CD4-positive, alpha-beta memory T cell (primary cell): Measurements from ENCODE around the gene SAPCD2. TPM values are rescaled to one million over a fixed set of nuclear protein-coding genes. Genes with fewer than 3 reads are reported as not detected.
"Not testable (repeated sequence)": the region's sequence is repeated elsewhere in the genome, so short reads cannot be mapped to it uniquely, and the experiment has no call there.

ENCODE experiments used
- CTCF ChIA-PET: fragments of 350-600 bp; sonication (Branson Sonifier 250); formaldehyde crosslinking; loops from one replicate; lab custom pipeline; 2021; ENCODE audit warnings: inconsistent platforms; ENCODE audit not compliant: partially characterized antibody; lab: Charles Lee
- POLR2A ChIA-PET: fragments of 350-600 bp; sonication (Branson Sonifier 250); formaldehyde crosslinking; loops from one replicate; lab custom pipeline; 2021; ENCODE audit not compliant: partially characterized antibody; lab: Charles Lee
- DNase-seq, 5 donors: peaks; one replicate each; pipeline versions ENCODE4 v3.0.0 to v3.0.0-alpha.2; 2020 to 2022; ENCODE audit warnings: mixed read lengths in 1 of 5
- H3K27ac ChIP-seq: one replicate; pipeline ENCODE4 v1.7.0; 2013; ENCODE audit warnings: low read depth, low read length
- H3K27me3 ChIP-seq: 2 replicates; pipeline ENCODE4 v1.7.0; 2013; ENCODE audit warnings: mild to moderate bottlenecking, low read length, moderate library complexity; ENCODE audit not compliant: insufficient read depth
- H3K36me3 ChIP-seq: 2 replicates; pipeline ENCODE4 v1.7.0; 2013; ENCODE audit warnings: mild to moderate bottlenecking, low read length, moderate library complexity; ENCODE audit not compliant: insufficient read depth
- H3K4me1 ChIP-seq: 2 replicates; pipeline ENCODE4 v1.7.0; 2013; ENCODE audit warnings: mild to moderate bottlenecking, low read length, moderate library complexity; ENCODE audit not compliant: insufficient read depth
- H3K4me3 ChIP-seq, 2 donors: one replicate each; pipeline ENCODE4 v1.7.0; 2013; ENCODE audit warnings: low read length in 2 of 2, mild to moderate bottlenecking in 1 of 2
- H3K9me3 ChIP-seq, 2 donors: one replicate each; pipeline ENCODE4 v1.7.0; 2013; ENCODE audit warnings: low read length in 2 of 2, control low read depth in 1 of 2; ENCODE audit not compliant: control insufficient read depth in 1 of 2
- H3K27ac Mint-ChIP-seq, 7 donors: one replicate each; pipeline ENCODE4 v1.8.0; 2020 to 2021; ENCODE audit warnings: mixed read lengths in 7 of 7, mild to moderate bottlenecking in 6 of 7, inconsistent platforms in 3 of 7, moderate library complexity in 3 of 7
- H3K27me3 Mint-ChIP-seq, 2 donors: one replicate each; pipeline ENCODE4 v1.8.0; 2020 to 2021; ENCODE audit warnings: mixed read lengths in 2 of 2
- H3K36me3 Mint-ChIP-seq, 2 donors: one replicate each; pipeline ENCODE4 v1.8.0; 2020 to 2021; ENCODE audit warnings: mixed read lengths in 2 of 2, inconsistent platforms in 1 of 2, mild to moderate bottlenecking in 1 of 2
- H3K4me1 Mint-ChIP-seq, 4 donors: one replicate each; pipeline ENCODE4 v1.8.0; 2020 to 2021; ENCODE audit warnings: mixed read lengths in 4 of 4, mild to moderate bottlenecking in 1 of 4
- H3K4me3 Mint-ChIP-seq, 8 donors: one replicate each; pipeline ENCODE4 v1.8.0; 2020 to 2021; ENCODE audit warnings: mixed read lengths in 8 of 8, mild to moderate bottlenecking in 7 of 8, moderate library complexity in 6 of 8, inconsistent platforms in 3 of 8
- H3K9me3 Mint-ChIP-seq, 8 donors: one replicate each; pipeline ENCODE4 v1.8.0; 2020 to 2021; ENCODE audit warnings: mixed read lengths in 8 of 8, mild to moderate bottlenecking in 5 of 8, inconsistent platforms in 3 of 8, moderate library complexity in 1 of 8
- intact Hi-C: fragments of 100-400 bp; cut with micrococcal nuclease; formaldehyde crosslinking; loops from one replicate; pipeline ENCODE4 v1.15.1; 2023
- polyA plus RNA-seq, 2 donors: library from polyadenylated mRNA; unstranded; fragments of 300-500 nt; fragmentation: Illumina TruSeq; gene quantifications; one replicate each; pipeline ENCODE4 v1.2.3, GENCODE V29; 2021
- total RNA-seq, 2 experiments: library from RNA; stranded (reverse); gene quantifications; one replicate each; pipeline ENCODE4 v1.2.3, GENCODE V29; 2021

Gene SAPCD2
- total RNA-seq, result under 1 TPM; 0.09 to 0.11 TPM
- polyA plus RNA-seq, result under 1 TPM; 0.10 to 0.15 TPM

- Histone ChIP-seq H3K27me3 (no peaks in the 10 kb centered on the region), H3K27ac (no peak within 1 kb of the TSS), H3K4me1 (peaks cover 21% of the 10 kb centered on the region), H3K4me3 (peak within 1 kb of the TSS in 1 of 2 donors; percentile 57), H3K36me3 (no peaks in the 10 kb centered on the region), H3K9me3 (no peaks in the 10 kb centered on the region)
- H3K36me3 Mint-ChIP-seq, result no peaks in the 10 kb centered on the region
- ChIA-PET CTCF (interaction anchor here (0.7 to 3.4 kb wide), 8 partner anchors 12 to 193 kb away, joined by 3 to 15 read pairs (median 4); partner anchors contain the start of genes MAN1B1 and NPDC1), POLR2A (interaction anchor here (0.6 to 5.3 kb wide), 20 partner anchors 9 to 270 kb away, joined by 3 to 66 read pairs (median 4); partner anchors contain the start of genes FUT7, MAN1B1, PAXX and SSNA1)
- intact Hi-C loops, result loop anchor here (1.0 kb wide), 1 partner anchor 16 kb away; the partner anchor contains the start of gene MAN1B1
- no peaks in the 10 kb centered on the region for H3K9me3 Mint-ChIP-seq
- H3K4me3 Mint-ChIP-seq, result peak within 1 kb of the TSS; percentile 59 to 86 (median 75)
- H3K27me3 Mint-ChIP-seq, result peaks cover 0 to 4% of the 10 kb centered on the region in 2 donors
- H3K4me1 Mint-ChIP-seq, result peaks cover 4 to 17% (median 11%) of the 10 kb centered on the region in 4 donors
- peak within 1 kb of the TSS in 5 of 7 donors; percentile 47 to 91 (median 82) for H3K27ac Mint-ChIP-seq
- DNase-seq, result peak; percentile 86 to 91 (median 87)
These were observed at the start of gene SAPCD2 for GRCh38 chr9:137070201-137070905. Gene SAPCD2 (minus strand): TSS chr9:137070557. CDS start chr9:137070460, 97 bp downstream.

GRCh38 chr9:137118092-137118603 lies 47.8 kb upstream of the SAPCD2 start:
- Mint-ChIP-seq H3K4me1 (peaks cover 0 to 18% (median 5%) of the 10 kb centered on the region in 4 donors), H3K27ac (peak overlapping the region in 1 of 7 donors; percentile 48)
- not testable (repeated sequence) for H3K27me3 Mint-ChIP-seq, H3K36me3 ChIP-seq, H3K4me3 Mint-ChIP-seq, H3K27ac ChIP-seq, H3K9me3 ChIP-seq, H3K9me3 Mint-ChIP-seq, DNase-seq, H3K36me3 Mint-ChIP-seq, H3K27me3 ChIP-seq, H3K4me3 ChIP-seq
- intact Hi-C loops, result loop anchor here (1.0 kb wide), 3 partner anchors 105 to 118 kb away; partner anchors contain the start of gene RNF224
- peaks cover 14% of the 10 kb centered on the region for H3K4me1 ChIP-seq
- ChIA-PET POLR2A (interaction anchor here (1.3 to 1.6 kb wide), 2 partner anchors 12 to 22 kb away, joined by 3 to 4 read pairs; no protein-coding TSS in a partner anchor), CTCF (interaction anchor here (0.6 to 4.4 kb wide), 12 partner anchors 28 to 355 kb away, joined by 3 to 33 read pairs (median 3); partner anchors contain the start of genes CYSRT1, NELFB, RNF224 and SAPCD2)

GRCh38 chr9:137117269-137117731 lies 46.9 kb upstream of the SAPCD2 start:
- Mint-ChIP-seq H3K27ac (peak overlapping the region in 2 of 7 donors; percentile 35 to 48), H3K27me3 (no peaks in the 10 kb centered on the region), H3K36me3 (no peaks in the 10 kb centered on the region), H3K4me3 (peak overlapping the region in 1 of 8 donors; percentile 49), H3K4me1 (peaks cover 0 to 22% (median 2%) of the 10 kb centered on the region in 4 donors), H3K9me3 (peaks cover 0 to 2% (median 0%) of the 10 kb centered on the region in 8 donors)
- Histone ChIP-seq H3K36me3 (no peaks in the 10 kb centered on the region), H3K27me3 (no peaks in the 10 kb centered on the region), H3K9me3 (no peaks in the 10 kb centered on the region), H3K4me3 (no peak overlapping the region), H3K27ac (no peak overlapping the region), H3K4me1 (peaks cover 16% of the 10 kb centered on the region)
- ChIA-PET CTCF (interaction anchor here (0.7 to 4.4 kb wide), 5 partner anchors 109 to 354 kb away, joined by 3 to 33 read pairs (median 5); partner anchors contain the start of genes CYSRT1, NELFB, RNF224 and SLC34A3), POLR2A (no interaction called here)
- DNase-seq, result no peak
- intact Hi-C loops, result no loop called here

- Mint-ChIP-seq H3K4me3 (peak overlapping the region in 3 of 8 donors; percentile 25 to 49 (median 49)), H3K9me3 (peaks cover 0 to 2% (median 0%) of the 10 kb centered on the region in 8 donors), H3K27me3 (no peaks in the 10 kb centered on the region), H3K27ac (peak overlapping the region in 2 of 7 donors; percentile 28 to 35), H3K4me1 (peaks cover 0 to 17% (median 2%) of the 10 kb centered on the region in 4 donors), H3K36me3 (no peaks in the 10 kb centered on the region)
- DNase-seq, result no peak
- Histone ChIP-seq H3K4me1 (peaks cover 16% of the 10 kb centered on the region), H3K9me3 (no peaks in the 10 kb centered on the region), H3K27ac (no peak overlapping the region), H3K27me3 (no peaks in the 10 kb centered on the region), H3K36me3 (no peaks in the 10 kb centered on the region), H3K4me3 (no peak overlapping the region)
- ChIA-PET POLR2A (no interaction called here), CTCF (no interaction called here)
- intact Hi-C loops, result no loop called here
These were observed 46.4 kb upstream of the SAPCD2 start for GRCh38 chr9:137116728-137117127.

- Histone ChIP-seq H3K27me3 (no peaks in the 10 kb centered on the region), H3K4me3 (no peak overlapping the region), H3K36me3 (no peaks in the 10 kb centered on the region), H3K27ac (no peak overlapping the region), H3K9me3 (no peaks in the 10 kb centered on the region), H3K4me1 (peaks cover 16% of the 10 kb centered on the region)
- peaks cover 0 to 2% (median 0%) of the 10 kb centered on the region in 8 donors for H3K9me3 Mint-ChIP-seq
- peak overlapping the region in 2 of 8 donors; percentile 26 to 42 for H3K4me3 Mint-ChIP-seq
- peaks cover 0 to 17% (median 2%) of the 10 kb centered on the region in 4 donors for H3K4me1 Mint-ChIP-seq
- ChIA-PET CTCF (no interaction called here), POLR2A (no interaction called here)
- no peak for DNase-seq
- H3K27me3 Mint-ChIP-seq, result no peaks in the 10 kb centered on the region
- H3K27ac Mint-ChIP-seq, result no peak overlapping the region
- intact Hi-C loops, result no loop called here
- peaks cover 0 to 4% of the 10 kb centered on the region in 2 donors for H3K36me3 Mint-ChIP-seq
These were observed 45.7 kb upstream of the SAPCD2 start for GRCh38 chr9:137116027-137116507.

GRCh38 chr9:137115394-137116026 lies 45.2 kb upstream of the SAPCD2 start:
- Histone ChIP-seq H3K27ac (no peak overlapping the region), H3K4me1 (peaks cover 16% of the 10 kb centered on the region), H3K9me3 (no peaks in the 10 kb centered on the region), H3K36me3 (no peaks in the 10 kb centered on the region), H3K27me3 (no peaks in the 10 kb centered on the region), H3K4me3 (no peak overlapping the region)
- Mint-ChIP-seq H3K27ac (no peak overlapping the region), H3K4me3 (peak overlapping the region in 5 of 8 donors; percentile 12 to 45 (median 26)), H3K36me3 (peaks cover 0 to 6% of the 10 kb centered on the region in 2 donors), H3K9me3 (peaks cover 0 to 2% (median 0%) of the 10 kb centered on the region in 8 donors), H3K27me3 (no peaks in the 10 kb centered on the region), H3K4me1 (peaks cover 0 to 17% (median 2%) of the 10 kb centered on the region in 4 donors)
- CTCF ChIA-PET, result interaction anchor here (1.0 to 1.4 kb wide), 5 partner anchors 19 to 121 kb away, joined by 3 to 7 read pairs (median 4); partner anchors contain the start of genes CYSRT1, MAN1B1 and RNF224
- POLR2A ChIA-PET, result interaction anchor here (0.9 to 3.6 kb wide), 9 partner anchors 12 to 125 kb away, joined by 3 to 36 read pairs (median 5); partner anchors contain the start of genes MAN1B1, RNF208, RNF224 and TUBB4B
- DNase-seq, result no peak
- intact Hi-C loops, result no loop called here
